Thyroid gland (tissue), 4 donors: ENCODE measurements around the gene NCAPD2. TPM values are rescaled to one million over a fixed set of nuclear protein-coding genes. Genes with fewer than 3 reads are reported as not detected.

Source experiments
- DNase-seq, 2 donors: peaks; one replicate each; pipeline ENCODE4 v3.0.0-alpha.2; 2019
- H3K27ac ChIP-seq, 3 donors: fragments of 200-600 bp; sonication (generic); 1 replicate in 2 of 3; 2 replicates in 1 of 3; pipeline ENCODE4 v1.5.1; 2016 to 2019; ENCODE audit warnings: mild to moderate bottlenecking in 1 of 3, moderate library complexity in 1 of 3
- H3K27me3 ChIP-seq: fragments of 200-600 bp; sonication (generic); one replicate; pipeline ENCODE4 v1.5.1; 2019
- H3K36me3 ChIP-seq, 2 donors: fragments of 200-600 bp; sonication (generic); one replicate each; pipeline ENCODE4 v1.5.1; 2016 to 2019
- H3K4me1 ChIP-seq, 2 donors: fragments of 200-600 bp; sonication (generic); one replicate each; pipeline ENCODE4 v1.5.1; 2017 to 2019
- H3K4me3 ChIP-seq, 3 donors: fragments of 200-600 bp; sonication (generic); replicated peaks in 1 of 3; 1 replicate in 2 of 3; 2 replicates in 1 of 3; pipeline ENCODE4 v1.5.1; 2016; ENCODE audit warnings: mild to moderate bottlenecking in 1 of 3
- H3K9me3 ChIP-seq: fragments of 200-600 bp; sonication (generic); one replicate; pipeline ENCODE4 v1.5.1; 2017
- CTCF ChIP-seq, 6 experiments: fragments of 200-600 bp in 3 of 6; fragments of 450-650 bp in 3 of 6; sonication (generic) in 3 of 6; IDR thresholded peaks; one replicate each; pipeline ENCODE4 v1.5.1; 2016 to 2019; ENCODE audit warnings: antibody characterized with exemption in 6 of 6, mild to moderate bottlenecking in 2 of 6, inconsistent platforms in 1 of 6, moderate library complexity in 1 of 6
- POLR2A ChIP-seq, 2 donors: fragments of 450-650 bp; IDR thresholded peaks; one replicate each; pipeline ENCODE4 v1.6.1; 2017; ENCODE audit warnings: antibody characterized with exemption in 2 of 2, mild to moderate bottlenecking in 2 of 2, moderate library complexity in 1 of 2
- WGBS, 2 donors: methylation state at CpG; one replicate each; pipeline ENCODE4 v1.1.5; 2017; 5-methylcytosine and 5-hydroxymethylcytosine counted together
- intact Hi-C: fragments of 100-400 bp; cut with DNase I; formaldehyde crosslinking; loops from one replicate; pipeline ENCODE4 v1.15.1; 2023
- total RNA-seq, 4 donors: library from RNA; depleted of rRNA; stranded (reverse); fragments of >200 nt; gene quantifications; one replicate each; pipeline ENCODE4 v1.2.3, GENCODE V29; 2016

The NCAPD2 gene
- total RNA-seq, 4 donors from 2014 or later = 22.4 to 31.8 (median 28.6) TPM

GRCh38 chr12:6539314-6539682 is 45.4 kb downstream of the NCAPD2 start:
- H3K4me1 ChIP-seq = peaks cover 26 to 41% of the 10 kb centered on the region in 2 donors

GRCh38 chr12:6539707-6540134 is 45.8 kb downstream of the NCAPD2 start:
- TF ChIP-seq CTCF (IDR thresholded peaks at IDR 0.05) (no peak), POLR2A (IDR thresholded peaks at IDR 0.05) (no peak)
- H3K27ac ChIP-seq = peak overlapping the region in 2 of 3 donors; percentile 64 to 75
- H3K27me3 ChIP-seq = no peaks in the 10 kb centered on the region
- intact Hi-C loops = loop anchor here (5.0 to 10.0 kb wide), 3 partner anchors 72 to 315 kb away; no protein-coding TSS in a partner anchor
- WGBS, 2 donors = 77 to 86% methylated on average over 10 to 13 of the region's 14 CpGs
- H3K36me3 ChIP-seq = peaks cover 24 to 30% of the 10 kb centered on the region in 2 donors
- H3K4me1 ChIP-seq = peaks cover 26 to 41% of the 10 kb centered on the region in 2 donors
- peak in 1 of 2 donors; percentile 35 for DNase-seq
- H3K9me3 ChIP-seq = no peaks in the 10 kb centered on the region
- H3K4me3 ChIP-seq = no peak overlapping the region

More at GRCh38 chr12:6539314-6539682, 45.4 kb downstream of the NCAPD2 start:
- no peak for DNase-seq
- WGBS, 2 donors = 88 to 89% methylated on average over 5 of the region's 5 CpGs
- no peaks in the 10 kb centered on the region for H3K9me3 ChIP-seq
- peaks cover 24 to 30% of the 10 kb centered on the region in 2 donors for H3K36me3 ChIP-seq
- no peak overlapping the region for H3K4me3 ChIP-seq
- TF ChIP-seq CTCF (IDR thresholded peaks at IDR 0.05) (no peak), POLR2A (IDR thresholded peaks at IDR 0.05) (no peak)
- intact Hi-C loops = loop anchor here (5.0 to 10.0 kb wide), 3 partner anchors 72 to 314 kb away; no protein-coding TSS in a partner anchor
- H3K27ac ChIP-seq = no peak overlapping the region
- no peaks in the 10 kb centered on the region for H3K27me3 ChIP-seq

GRCh38 chr12:6540181-6540877 is 46.4 kb downstream of the NCAPD2 start:
- 18 to 31% methylated on average over 24 to 30 of the region's 35 CpGs for WGBS, 2 donors
- Histone ChIP-seq H3K4me1 (peaks cover 26 to 40% of the 10 kb centered on the region in 2 donors), H3K36me3 (peaks cover 24 to 30% of the 10 kb centered on the region in 2 donors)

GRCh38 chr12:6541371-6542165 is 47.7 kb downstream of the NCAPD2 start:
- Histone ChIP-seq H3K4me1 (peaks cover 16 to 28% of the 10 kb centered on the region in 2 donors), H3K36me3 (peaks cover 20 to 21% of the 10 kb centered on the region in 2 donors), H3K9me3 (no peaks in the 10 kb centered on the region), H3K27me3 (no peaks in the 10 kb centered on the region), H3K27ac (peak overlapping the region in 2 of 3 donors; percentile 64 to 75), H3K4me3 (no peak overlapping the region)
- TF ChIP-seq CTCF (IDR thresholded peaks at IDR 0.05) = no peak
- no peak for TF ChIP-seq POLR2A (IDR thresholded peaks at IDR 0.05)
- intact Hi-C loops = no loop called here
- DNase-seq = no peak
- WGBS, 2 donors = 93 to 96% methylated on average over 16 to 20 of the region's 26 CpGs

More at GRCh38 chr12:6540181-6540877, 46.4 kb downstream of the NCAPD2 start:
- DNase-seq = peak; percentile 91 to 92
- intact Hi-C loops = no loop called here
- peak overlapping the region in 1 of 3 donors; percentile 3 for H3K4me3 ChIP-seq
- no peaks in the 10 kb centered on the region for H3K9me3 ChIP-seq
- H3K27ac ChIP-seq = peak overlapping the region; percentile 39 to 75 (median 64)
- H3K27me3 ChIP-seq = no peaks in the 10 kb centered on the region
- no peak for TF ChIP-seq POLR2A (IDR thresholded peaks at IDR 0.05)
- no peak for TF ChIP-seq CTCF (IDR thresholded peaks at IDR 0.05)
